HepG2 (cell line): Measurements from ENCODE around the gene PMAIP1.

Experiments used
- ZFX ChIP-seq: sonication (generic); formaldehyde crosslinking; IDR thresholded peaks from 2 replicates; pipeline ENCODE4 v1.4.0; 2020; ENCODE audit warnings: mild to moderate bottlenecking, low read depth, missing genetic modification reagents, moderate library complexity
- ZSCAN20 ChIP-seq: sonication (generic); formaldehyde crosslinking; IDR thresholded peaks from 2 replicates; pipeline ENCODE4 v1.4.0; 2020; ENCODE audit warnings: missing genetic modification reagents, mild to moderate bottlenecking, borderline replicate concordance
- TF ChIP-seq, protein P1 (sequence below): sonication (generic); formaldehyde crosslinking; IDR thresholded peaks from 2 replicates; pipeline ENCODE4 v1.9.0; 2022; ENCODE audit warnings: missing genetic modification reagents, mild to moderate bottlenecking, borderline replicate concordance
- TF ChIP-seq, protein P2 (sequence below): IDR thresholded peaks from 2 replicates; pipeline ENCODE4 v1.6.1; 2016; ENCODE audit warnings: missing compliant biosample characterization, missing genetic modification reagents, borderline replicate concordance
- TF ChIP-seq, protein P3 (sequence below): sonication (generic); formaldehyde crosslinking; IDR thresholded peaks from 2 replicates; pipeline ENCODE4 v1.4.0; 2020; ENCODE audit warnings: missing genetic modification reagents, mild to moderate bottlenecking, borderline replicate concordance
- TF ChIP-seq, protein P4 (sequence below): sonication (generic); formaldehyde crosslinking; IDR thresholded peaks from 2 replicates; pipeline ENCODE4 v1.5.0; 2020; ENCODE audit warnings: mild to moderate bottlenecking, missing genetic modification reagents, moderate library complexity

DNA sequence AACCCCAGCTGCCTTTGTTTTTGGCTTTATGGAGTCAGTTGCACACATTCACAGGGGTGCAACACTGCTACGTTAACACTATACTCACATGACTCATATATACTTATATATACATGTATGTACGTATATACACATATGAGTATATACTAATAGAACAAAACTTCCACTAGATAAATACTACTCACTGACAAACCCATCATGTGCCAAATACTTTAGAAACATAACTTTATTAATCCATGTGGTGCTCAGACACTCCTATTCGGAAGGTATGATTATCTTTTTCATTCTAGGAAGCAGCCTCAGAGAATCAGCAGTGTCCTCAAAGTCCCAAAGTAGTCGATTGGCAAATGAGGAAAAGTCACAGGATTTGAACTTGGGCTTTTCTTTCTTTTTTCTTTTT lies 7.9 kb downstream of the PMAIP1 start:
- TF ChIP-seq, protein P1, sequence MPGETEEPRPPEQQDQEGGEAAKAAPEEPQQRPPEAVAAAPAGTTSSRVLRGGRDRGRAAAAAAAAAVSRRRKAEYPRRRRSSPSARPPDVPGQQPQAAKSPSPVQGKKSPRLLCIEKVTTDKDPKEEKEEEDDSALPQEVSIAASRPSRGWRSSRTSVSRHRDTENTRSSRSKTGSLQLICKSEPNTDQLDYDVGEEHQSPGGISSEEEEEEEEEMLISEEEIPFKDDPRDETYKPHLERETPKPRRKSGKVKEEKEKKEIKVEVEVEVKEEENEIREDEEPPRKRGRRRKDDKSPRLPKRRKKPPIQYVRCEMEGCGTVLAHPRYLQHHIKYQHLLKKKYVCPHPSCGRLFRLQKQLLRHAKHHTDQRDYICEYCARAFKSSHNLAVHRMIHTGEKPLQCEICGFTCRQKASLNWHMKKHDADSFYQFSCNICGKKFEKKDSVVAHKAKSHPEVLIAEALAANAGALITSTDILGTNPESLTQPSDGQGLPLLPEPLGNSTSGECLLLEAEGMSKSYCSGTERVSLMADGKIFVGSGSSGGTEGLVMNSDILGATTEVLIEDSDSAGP (CRISPR knock-in tag): no peak
- TF ChIP-seq ZFX (CRISPR knock-in tag): no peak
- TF ChIP-seq, protein P2, sequence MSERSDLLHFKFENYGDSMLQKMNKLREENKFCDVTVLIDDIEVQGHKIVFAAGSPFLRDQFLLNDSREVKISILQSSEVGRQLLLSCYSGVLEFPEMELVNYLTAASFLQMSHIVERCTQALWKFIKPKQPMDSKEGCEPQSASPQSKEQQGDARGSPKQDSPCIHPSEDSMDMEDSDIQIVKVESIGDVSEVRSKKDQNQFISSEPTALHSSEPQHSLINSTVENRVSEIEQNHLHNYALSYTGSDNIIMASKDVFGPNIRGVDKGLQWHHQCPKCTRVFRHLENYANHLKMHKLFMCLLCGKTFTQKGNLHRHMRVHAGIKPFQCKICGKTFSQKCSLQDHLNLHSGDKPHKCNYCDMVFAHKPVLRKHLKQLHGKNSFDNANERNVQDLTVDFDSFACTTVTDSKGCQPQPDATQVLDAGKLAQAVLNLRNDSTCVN (CRISPR knock-in tag): no peak
- TF ChIP-seq ZSCAN20 (CRISPR knock-in tag): no peak
- TF ChIP-seq, protein P3, sequence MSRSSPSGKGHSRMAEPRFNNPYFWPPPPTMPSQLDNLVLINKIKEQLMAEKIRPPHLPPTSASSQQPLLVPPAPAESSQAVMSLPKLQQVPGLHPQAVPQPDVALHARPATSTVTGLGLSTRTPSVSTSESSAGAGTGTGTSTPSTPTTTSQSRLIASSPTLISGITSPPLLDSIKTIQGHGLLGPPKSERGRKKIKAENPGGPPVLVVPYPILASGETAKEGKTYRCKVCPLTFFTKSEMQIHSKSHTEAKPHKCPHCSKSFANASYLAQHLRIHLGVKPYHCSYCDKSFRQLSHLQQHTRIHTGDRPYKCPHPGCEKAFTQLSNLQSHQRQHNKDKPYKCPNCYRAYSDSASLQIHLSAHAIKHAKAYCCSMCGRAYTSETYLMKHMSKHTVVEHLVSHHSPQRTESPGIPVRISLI (CRISPR knock-in tag): no peak
- TF ChIP-seq, protein P4, sequence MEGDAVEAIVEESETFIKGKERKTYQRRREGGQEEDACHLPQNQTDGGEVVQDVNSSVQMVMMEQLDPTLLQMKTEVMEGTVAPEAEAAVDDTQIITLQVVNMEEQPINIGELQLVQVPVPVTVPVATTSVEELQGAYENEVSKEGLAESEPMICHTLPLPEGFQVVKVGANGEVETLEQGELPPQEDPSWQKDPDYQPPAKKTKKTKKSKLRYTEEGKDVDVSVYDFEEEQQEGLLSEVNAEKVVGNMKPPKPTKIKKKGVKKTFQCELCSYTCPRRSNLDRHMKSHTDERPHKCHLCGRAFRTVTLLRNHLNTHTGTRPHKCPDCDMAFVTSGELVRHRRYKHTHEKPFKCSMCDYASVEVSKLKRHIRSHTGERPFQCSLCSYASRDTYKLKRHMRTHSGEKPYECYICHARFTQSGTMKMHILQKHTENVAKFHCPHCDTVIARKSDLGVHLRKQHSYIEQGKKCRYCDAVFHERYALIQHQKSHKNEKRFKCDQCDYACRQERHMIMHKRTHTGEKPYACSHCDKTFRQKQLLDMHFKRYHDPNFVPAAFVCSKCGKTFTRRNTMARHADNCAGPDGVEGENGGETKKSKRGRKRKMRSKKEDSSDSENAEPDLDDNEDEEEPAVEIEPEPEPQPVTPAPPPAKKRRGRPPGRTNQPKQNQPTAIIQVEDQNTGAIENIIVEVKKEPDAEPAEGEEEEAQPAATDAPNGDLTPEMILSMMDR (CRISPR knock-in tag): no peak
